GM21825 (cell line): ENCODE results near the gene KCNQ1.

ENCODE experiments used
- ATAC-seq: cut with Tn5 transposase; IDR thresholded peaks from one replicate; pipeline ENCODE4 v1.9.1; 2021; ENCODE audit warnings: mild to moderate bottlenecking, moderate library complexity; ENCODE audit not compliant: unreplicated experiment

Gene KCNQ1

DNA sequence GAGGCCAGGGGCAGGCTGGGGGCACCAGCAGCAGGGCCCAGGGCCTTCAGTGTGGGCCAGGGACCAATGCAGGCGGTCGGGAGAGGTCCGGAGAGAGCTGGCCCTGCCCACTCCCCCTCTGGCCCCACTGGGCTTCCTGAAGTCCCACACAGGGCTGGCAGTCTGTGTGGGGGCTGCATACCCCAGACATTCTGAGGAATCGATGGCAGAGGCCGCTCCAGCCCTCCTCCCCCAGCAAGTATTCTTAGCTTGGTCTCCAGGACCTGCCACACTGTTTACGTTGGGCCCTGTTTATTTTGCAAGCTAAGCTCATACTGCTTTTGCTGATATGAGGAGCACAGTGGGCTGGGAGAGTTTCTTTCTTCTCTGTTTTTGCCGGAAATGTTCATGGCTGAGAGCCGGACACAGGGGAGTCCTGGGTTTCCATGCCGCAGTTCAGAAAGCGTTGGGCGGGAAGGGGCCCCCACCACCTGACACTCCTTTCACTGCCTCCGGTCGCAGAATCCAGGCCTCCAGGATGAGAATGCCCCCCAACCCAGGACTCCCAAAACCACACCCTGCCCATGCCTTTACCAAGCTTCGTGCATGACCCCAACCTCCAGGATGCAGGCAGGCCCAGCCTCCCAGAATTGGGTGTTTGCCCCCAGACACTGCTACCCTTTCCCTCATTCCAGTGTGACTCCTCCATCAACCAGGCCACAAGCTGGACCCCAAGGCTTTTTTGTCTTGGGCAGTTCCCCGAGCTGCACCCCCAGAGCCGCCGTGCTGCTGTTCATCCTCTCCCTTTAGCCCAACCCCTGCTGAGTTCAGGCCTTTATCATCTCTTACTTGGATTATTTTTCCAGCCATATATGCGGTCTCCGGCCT lies 336.8 kb downstream of the KCNQ1 start:
- ATAC-seq: no peak

DNA sequence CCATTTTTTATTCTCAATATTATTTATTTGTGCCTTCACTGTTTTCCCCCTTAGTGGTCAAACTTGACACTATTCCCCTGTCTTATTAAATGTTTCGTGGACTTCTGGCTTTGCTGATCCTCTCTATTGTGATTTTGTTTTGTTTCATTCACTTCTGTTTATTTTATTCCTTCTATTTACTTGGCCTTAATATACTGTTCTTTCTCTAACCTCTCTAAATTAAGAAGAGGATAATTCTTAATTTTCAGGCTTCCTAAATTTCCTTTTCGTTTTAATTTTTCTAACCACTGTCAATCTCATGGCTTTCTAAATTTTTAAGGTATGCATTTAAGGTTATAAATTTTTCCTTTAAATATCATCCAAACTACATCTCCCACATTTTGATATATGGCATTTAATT lies 338.0 kb downstream of the KCNQ1 start:
- no peak for ATAC-seq

DNA sequence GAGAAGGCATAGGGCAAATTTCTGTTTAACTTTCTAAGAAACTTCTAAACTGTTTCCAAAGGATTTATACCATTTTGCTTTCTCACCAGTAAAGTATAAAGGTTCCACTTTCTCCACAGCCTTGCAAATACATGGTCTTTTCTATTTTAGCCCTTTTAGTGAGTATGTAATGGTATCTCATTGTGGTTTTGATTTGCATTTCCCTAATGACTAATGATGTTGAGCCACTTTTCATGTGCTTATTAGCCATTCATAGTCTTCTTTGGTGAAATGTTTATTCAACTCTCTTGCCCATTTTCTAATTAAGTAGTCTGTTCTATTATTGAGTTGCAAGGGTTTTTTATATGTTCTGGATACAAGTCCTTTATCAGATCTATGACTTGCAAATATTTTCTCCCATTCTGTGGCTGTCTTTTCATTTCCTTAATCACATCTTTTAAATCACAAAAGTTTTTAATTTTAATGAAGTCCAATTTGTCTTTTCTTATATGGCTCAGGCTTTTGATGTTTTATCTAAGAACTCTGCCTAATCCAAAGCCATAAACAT lies 338.8 kb downstream of the KCNQ1 start:
- no peak for ATAC-seq

DNA sequence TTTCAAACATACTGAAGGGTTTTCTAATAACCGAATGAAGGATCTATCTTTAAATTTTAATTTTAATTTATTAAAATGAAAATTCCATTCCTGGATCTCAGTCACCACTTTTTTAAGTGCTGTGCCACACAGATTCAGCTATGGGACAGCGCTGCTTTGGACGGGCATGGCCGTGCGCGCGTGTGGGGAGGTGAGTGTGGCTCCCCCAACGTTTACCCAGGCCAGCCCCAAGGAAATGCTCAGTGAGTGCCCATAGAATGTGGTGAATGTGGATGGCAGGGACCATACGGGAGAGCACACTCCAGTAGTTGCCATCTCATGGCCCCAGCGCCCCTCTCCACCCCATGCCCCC lies 343.0 kb downstream of the KCNQ1 start:
- ATAC-seq: no peak

DNA sequence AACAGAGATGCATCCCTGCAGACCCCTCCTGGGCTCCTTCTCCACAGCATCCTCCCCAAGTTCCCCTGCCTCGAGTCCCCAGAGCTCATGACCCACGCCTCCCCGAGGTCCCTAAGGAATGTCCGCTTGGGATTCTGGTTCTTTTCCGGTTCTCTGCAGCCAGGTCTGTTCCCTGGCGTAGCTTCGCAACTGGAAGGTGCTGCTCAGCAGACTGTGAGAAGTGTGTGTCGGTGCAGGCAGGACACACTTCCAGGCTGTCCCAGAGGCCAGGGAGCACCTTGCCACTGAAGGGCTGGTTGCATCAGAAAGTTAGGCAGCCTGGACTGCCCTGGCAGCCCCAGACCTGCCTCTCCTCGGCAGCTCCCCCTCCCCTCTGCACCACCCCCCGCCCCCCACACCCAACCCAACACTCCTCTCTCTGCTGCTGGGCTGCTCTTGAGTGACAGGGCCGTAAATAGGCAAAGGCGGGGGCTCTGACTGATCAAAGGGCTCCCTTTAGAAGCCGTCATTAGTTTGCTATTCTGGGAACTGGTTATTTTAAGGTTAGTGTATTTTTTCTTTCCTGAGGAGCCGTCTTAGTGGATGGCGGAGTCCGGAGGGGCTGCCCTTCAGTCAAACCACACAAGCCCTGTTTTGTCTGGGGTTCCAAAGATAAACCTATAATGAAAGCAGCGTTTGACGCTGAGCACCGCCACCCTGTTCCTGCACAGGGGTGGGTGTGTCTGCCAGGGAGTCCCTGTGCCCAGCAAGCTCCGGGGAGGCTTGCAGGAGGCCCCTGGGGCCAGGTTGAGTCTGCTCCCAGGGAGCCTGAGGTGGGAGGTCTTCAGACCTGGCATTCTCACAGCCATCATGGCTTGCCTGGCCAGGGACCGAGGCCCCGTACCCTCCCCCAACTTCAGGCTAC lies 343.6 kb downstream of the KCNQ1 start:
- no peak for ATAC-seq

DNA sequence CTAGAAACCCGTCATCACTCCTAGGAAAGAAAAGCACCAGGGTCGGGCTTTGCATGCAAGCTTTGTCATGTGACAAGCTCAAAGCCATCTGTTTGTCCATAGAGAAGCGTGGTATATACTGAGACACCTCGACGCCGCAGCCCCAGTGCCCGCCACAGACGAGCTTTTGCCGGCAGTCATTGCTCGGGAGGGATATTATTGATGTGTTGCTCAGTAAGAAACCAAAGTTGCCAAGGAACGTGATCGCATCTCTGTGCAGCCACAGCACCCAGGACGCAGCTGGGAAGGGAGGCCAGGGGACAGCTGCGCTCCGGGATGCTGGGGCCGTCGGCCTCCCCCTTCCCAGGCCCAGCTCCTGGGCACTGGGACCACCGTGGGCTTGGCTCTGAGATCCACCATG lies 344.5 kb downstream of the KCNQ1 start:
- ATAC-seq: no peak

DNA sequence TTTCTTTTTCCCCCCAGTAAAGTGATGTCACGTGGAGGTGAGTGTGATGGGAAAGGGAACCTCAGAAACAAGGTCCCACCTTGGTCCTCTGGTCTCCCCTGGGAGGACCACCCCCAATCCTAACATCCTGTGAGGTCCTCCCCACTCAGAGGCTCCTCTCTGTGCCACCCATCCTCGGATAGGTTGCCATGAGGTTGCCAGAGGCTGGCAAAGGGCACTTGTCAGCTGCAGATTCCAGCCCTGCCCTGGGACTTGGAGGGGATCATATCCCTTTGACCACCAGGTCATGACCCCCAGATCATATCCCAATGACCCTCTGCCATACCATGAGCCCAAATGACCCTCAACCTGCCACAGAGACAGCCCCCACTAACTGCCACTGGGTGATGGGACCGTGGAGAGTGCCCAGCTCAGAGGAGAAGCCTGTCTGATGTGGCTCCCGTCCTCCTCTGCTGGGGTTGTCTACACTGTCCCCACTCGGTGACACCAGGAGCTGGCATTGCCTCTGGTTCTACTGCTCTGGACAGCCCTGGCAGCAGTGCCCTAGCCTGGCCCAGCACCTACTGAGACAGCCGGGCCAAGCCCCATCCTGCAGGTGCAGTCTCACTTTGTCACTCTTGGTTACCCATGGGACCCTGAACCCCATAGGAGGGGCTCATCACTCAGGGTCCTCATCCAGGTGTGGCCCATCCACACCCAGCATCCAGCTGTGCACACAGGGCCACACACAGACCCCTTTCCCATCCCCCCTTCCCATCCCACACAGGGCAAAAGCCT lies 345.2 kb downstream of the KCNQ1 start:
- no peak for ATAC-seq

DNA sequence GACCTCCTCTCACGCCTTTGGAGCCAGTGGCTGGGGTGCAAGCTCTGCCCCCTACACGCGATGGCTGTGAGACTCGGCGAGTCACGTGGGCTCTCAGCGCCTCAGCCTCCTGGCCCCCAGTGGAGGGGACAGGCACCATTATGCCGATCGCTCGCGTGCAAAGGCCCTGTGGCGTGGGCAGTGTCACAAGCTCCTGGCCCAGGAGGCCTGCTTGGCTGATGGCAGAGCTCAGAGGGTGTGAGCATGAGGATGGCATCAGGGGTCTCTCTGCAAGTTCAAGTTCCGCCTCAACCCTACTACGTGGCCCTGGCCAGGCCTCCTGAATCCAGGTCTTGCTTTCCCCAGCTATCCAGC lies 345.7 kb downstream of the KCNQ1 start:
- no peak for ATAC-seq

DNA sequence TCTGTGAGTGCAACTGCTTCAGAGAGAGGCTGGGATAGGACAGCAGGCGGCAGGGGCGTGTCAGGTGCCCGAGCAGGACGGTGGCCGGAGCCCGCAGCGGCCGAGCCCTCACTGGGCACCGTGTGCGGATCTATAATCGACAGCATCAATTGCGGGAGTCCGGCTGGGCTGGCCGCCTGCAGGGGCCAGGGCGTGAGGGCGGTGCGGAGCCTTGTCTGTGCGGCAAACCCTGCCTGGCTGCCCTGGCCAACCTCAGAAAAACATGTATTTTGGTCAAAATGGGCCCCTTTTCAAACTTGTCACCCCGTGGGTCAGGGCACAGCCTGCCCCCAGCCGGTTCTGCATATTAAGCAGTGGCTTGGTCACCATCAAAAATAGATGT lies 346.3 kb downstream of the KCNQ1 start:
- no peak for ATAC-seq

DNA sequence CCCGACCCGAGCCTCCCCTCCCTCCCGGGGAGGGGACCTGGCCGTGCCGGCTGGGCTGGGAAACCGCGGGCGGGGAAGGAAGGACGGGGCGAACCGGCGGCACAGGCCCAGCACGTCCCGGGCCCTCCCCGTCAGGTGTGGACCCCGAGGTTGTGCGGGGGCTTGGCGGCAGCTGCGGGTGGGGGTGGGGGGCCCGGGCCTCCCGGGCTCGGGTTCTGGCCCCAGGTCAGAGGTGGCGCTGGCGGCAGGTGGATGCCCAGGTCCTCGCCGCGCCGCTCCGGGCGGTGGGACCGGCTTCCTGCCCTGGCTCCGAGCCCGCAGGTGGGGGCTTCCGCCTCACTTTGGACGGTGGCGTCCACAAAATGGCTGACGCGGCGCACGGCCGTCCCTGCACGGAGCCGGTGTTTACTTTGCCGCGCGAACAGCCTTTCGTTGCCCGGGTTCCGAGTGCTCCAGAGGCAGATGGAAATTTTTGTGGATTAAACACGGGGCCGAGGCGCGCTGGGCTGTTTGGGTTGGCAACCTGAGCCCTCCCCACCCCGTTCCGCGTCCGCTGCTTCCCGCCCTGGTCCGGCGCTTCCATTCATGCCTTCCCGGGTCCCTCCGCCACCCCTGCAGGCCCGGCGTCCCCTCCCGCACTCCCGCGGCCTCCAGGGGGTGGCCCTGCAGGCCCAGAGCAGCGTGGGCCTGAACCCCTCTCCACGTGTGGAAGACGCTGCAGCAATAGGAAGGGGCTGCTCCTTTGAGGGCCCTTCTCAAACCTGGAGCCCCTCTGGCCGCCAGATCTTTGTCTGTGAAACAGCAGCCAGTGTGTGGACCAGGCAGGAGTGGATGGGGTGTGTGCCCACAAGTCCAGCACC lies 346.9 kb downstream of the KCNQ1 start:
- no peak for ATAC-seq

DNA sequence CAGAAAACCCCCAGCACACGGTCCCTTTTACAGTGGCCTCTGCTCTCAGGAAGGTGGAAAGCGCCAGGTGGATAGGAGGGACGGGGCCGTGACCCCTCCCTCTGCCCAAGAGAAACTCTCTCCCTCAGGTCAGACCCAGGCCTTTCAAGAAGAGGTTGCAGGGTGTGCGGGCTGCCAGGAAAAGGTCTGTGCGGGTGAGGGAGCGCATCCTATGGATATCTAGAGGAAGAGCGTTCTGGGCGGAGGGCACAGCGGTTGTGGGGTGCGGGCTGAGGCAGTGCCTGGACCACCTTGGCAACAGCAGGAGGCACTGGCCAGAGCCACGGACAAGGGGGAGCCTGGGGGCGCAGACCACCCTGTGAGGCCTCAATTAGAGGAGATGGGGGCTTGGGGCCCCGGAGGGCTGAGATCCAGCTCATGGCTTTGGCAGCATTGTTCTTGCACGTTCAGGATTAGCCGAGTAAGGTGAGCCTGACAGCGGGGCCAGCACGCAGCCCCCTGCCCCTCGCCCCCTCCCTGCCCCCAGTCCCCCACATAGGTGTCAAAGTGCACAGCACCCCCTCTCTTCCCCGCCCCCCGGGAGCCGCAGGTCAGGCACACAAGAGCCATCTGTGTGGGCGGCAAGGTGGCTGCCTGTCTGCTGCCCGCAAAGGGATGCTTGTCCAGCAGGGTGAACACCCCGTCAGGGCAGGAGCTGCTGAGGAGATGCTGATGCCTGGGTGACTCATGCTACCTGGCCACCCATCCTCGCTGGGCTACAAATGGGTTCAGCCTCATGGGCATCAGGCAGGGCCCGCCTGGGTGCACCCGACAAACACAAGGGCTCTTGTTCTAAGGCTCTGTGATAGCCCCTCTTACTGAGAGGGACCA lies 347.8 kb downstream of the KCNQ1 start:
- ATAC-seq: no peak

DNA sequence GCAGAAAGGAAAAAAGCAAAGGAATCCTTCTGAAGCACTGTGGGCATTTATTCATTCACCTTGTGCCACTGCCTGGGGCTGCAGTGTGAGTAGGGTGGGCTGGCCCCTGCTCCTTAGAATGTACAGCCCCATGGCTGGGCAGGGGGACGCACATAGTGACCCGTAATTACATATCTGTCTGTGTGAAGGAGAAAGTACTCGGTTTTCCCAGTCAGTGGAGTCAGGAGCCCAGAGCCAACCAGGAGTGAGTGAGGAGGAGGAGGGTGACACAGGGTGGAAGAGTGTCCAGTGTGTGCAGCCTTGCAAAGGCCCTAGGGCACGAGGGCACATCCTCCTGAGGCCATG lies 348.9 kb downstream of the KCNQ1 start:
- no peak for ATAC-seq

DNA sequence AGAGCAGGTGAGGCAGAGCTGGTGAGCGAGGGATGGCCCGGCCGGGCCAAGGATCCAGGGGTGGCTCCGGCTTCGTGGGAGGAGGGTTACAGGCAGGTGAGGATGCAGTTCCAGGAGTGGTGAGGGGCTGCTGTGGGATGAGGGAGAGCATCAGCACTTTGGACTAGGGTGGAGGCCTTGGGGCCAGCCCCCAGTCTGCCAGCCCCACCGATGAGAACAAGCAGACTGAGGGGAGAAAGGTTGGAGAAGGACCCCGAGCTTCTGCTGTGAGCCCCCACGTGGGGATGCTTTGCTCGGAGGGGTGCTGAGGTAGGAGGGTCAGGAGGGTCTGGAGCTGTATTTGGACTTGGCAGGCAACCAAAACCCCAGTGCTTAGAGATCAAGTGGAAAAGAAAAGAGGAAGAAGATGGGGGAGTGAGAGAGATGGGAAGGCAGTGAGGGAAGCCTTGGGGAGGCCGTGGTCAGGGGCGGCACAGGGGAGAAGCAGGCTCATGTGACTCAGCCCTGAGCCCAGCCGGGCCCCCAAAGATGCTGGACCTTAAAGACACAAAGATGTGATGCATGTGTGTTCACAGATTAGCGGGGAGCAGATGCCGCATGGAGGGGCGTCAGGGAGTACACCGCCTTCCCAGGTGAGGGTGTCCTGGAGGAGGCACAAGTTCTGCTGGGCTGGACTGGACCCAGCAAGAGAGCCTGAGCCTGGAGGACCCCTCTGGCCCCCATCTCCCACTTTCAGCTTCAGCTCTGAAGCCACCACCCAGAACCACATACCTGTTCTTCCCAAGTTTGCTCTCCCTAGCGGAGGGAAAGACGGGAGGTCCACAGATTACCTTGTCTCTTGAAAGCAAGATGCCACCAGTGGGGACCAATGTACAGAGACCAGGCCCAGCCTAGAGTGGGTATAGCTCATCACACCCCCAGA lies 349.5 kb downstream of the KCNQ1 start:
- ATAC-seq: no peak

DNA sequence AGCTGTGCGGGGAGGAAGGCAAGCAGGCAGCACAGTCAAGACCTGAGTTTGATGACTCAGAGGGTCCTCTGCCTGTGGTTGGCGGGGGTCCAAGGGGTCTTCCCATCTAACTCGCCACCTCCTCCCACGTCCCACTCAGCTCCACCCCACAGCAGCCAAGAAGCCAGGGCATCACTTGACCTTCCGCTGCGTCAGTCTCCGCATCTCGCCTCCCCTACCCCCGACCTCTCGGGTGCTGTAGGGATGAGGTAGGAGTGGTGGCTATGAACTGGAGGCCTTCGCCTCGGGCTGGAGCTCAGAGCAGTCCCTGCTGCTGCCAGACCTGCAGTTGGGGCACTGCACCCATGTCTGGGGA lies 350.1 kb downstream of the KCNQ1 start:
- ATAC-seq: no peak

DNA sequence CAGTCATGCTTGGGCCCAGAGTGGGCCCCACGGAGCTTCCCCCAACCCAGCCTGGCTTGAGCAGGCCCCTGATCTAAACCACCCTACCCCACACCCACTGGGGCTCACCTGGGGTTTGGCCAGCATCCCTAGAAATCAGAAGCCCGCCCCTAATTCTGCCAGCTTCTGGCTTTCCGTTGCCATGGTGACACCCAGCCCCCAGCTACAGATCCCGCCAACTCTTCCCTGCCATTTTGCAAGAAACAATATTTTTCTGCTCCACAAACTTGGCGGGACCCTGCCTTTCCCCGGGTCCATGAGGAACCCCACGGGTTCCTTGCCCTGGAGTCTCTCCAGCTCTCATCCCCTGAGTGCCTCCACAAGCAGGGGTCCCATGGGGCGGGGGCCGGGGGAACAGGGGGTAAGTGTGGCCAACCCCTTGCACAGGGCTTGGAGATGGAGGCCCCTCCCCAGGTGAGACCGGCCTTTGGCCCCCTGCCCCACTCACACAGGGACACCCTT lies 350.7 kb downstream of the KCNQ1 start:
- no peak for ATAC-seq

DNA sequence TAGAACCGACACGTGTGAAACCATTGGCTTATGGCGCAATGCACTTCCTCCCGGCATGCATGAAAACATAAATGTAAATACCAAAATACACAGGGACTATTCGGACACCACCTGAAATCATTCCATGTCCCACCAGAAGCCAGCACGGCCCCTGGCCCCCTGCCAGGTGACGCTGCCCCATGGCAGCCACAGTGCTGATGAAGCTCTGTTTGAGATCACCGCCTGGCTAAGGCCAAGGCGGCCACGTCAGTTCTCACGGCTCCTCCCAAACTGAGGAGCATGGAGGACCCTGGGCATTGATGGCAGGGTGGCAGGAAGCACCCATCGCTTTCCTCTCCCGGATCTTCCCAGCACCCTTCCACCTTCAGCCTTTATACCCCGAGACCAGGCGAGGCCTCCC lies 351.3 kb downstream of the KCNQ1 start:
- ATAC-seq: no peak

DNA sequence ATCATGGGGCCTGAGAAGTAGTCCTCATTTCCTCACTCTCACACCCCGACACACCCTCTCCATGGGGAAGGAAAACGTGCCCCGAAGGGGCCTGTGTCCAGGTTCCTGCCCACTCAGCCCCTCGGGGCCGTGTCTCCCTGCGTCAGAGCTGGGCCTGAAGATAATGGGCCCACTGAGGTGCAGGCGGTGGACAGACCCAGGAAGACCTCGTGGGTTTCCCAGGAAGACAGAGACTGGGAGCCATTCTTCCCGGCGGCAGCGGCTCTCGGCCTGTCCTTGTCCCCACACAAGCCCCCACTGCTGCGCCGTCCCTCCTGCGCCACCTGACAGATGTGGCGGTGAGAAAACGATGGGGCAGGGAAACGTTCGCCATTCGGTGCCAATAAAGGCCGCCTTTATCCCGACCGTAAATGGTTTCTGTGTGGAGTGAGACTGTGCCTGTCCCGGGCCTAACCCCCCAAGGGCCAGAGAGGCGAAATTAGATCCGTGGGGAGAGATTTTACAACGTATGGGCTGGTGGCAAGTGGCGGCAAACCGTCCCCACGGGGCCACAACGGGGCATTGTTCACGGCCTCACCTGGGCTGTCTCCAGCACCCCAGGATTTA lies 351.8 kb downstream of the KCNQ1 start:
- ATAC-seq: no peak
